Measurements from ENCODE around the gene NRAS.

Gene NRAS

DNA sequence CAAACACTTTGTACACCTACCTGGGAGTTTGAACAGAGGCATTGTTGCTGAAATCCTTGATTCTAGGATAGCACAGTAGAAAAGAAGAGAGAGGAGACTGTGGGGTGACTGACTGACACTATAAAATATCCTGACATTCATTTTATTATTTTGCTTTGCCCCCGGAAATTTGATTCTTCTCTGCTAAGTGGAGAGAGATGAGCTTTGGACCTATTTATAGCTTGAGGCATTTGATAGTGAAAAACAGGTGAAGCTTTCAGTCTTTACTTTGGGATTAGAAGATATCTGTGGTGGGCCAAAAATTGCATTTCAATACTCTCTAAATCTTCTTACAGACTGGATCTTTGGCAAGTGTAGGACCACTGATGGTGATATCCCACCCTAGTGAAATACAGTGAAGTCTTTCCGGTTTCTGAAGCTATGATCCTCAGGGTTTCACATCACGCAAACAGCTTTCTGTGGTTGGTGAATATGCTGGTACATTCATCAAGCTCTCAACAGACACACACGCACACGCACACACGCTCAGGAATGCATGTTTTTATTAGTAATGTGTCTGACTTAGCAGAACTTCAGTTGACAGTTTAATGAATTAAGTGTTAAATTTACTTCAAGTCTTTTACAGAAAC lies 21.0 kb downstream of the NRAS start, which contains the start of gene AMPD1:
TSS of gene AMPD1 (minus strand) at position 117 of the 629 bp plus-strand sequence. CDS start at position 42, 75 bp downstream.
- TF ChIP-seq, protein P1, sequence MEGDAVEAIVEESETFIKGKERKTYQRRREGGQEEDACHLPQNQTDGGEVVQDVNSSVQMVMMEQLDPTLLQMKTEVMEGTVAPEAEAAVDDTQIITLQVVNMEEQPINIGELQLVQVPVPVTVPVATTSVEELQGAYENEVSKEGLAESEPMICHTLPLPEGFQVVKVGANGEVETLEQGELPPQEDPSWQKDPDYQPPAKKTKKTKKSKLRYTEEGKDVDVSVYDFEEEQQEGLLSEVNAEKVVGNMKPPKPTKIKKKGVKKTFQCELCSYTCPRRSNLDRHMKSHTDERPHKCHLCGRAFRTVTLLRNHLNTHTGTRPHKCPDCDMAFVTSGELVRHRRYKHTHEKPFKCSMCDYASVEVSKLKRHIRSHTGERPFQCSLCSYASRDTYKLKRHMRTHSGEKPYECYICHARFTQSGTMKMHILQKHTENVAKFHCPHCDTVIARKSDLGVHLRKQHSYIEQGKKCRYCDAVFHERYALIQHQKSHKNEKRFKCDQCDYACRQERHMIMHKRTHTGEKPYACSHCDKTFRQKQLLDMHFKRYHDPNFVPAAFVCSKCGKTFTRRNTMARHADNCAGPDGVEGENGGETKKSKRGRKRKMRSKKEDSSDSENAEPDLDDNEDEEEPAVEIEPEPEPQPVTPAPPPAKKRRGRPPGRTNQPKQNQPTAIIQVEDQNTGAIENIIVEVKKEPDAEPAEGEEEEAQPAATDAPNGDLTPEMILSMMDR (IDR thresholded peaks at IDR 0.05; ENCODE audit: extremely low read depth, missing control alignments) = no peak
- DNase-seq (ENCODE audit: low spot score) = no peak

DNA sequence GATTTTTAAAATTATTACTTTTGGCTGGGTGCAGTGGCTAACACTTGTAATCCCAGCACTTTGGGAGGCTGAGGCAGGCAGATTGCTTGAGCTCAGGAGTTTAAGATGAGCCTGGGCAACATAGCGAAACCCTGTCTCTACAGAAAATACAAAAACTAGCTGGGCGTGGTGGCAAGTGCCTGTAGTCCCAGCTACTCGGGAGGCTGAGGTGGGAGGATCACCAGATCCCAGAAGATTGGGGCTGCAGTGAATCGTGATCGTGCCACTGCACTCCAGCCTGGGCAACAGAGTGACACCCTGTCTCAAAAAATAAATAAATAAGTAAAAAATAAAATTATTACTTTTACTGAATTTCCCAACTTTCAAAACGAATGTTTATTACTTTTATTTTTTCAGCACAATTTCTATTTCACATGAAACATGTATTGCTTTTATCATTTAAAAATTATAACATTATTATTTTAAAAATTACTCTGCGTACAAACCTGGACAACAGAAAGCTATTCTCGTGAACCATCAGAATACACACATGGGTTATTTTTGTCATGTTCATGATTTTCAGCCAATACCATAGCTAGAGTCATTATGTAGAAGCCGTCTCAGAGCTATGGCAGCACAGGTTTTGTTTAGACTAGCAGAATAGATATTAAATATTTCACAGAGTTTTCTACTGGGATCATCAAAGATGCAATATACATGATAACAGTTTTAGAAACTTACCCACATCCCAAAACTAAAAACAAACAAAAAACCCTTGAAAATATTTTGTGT lies 21.8 kb downstream of the NRAS start:
- TF ChIP-seq, protein P1 (IDR thresholded peaks at IDR 0.05; ENCODE audit: extremely low read depth, missing control alignments) = no peak
- no peak for DNase-seq (ENCODE audit: low spot score)

DNA sequence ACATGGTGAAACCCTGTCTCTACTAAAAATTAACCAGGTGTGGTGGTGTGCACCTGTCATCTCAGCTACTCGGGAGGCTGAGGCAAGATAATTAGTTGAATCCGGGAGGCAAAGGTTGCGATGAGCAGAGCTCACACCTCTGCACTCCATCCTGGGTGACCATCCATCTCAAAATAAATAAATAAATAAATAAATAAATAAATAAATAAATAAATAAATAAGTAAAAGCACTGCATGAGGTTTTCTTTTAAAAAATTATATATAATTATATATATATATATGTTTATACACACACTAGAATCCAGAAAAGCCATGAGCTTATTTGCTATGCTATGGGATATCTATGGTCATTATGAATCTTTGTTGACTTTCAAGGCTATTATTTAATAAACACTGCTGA lies 23.6 kb downstream of the NRAS start:
- TF ChIP-seq, protein P1 (IDR thresholded peaks at IDR 0.05; ENCODE audit: extremely low read depth, missing control alignments) = no peak
- DNase-seq (ENCODE audit: low spot score) = no peak

DNA sequence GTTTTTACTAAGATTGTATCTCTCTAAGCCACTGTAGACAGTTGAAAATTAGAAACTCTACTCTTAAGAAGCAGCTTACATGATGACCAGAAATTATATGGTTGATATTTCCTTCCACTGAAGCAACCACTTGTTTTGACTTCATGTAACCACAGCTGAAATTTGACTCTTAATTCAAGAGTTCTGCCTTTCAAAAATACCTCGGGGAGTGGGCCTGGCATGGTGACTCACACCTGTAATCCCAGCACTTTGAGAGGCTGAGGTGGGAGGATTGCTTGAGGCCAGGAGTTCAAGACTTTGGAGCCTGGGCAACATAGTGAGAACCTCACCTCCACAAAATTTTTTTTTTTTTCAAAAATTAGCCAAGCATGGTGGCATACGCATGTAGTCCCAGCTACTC lies 25.5 kb downstream of the NRAS start:
- TF ChIP-seq, protein P1 (IDR thresholded peaks at IDR 0.05; ENCODE audit: extremely low read depth, missing control alignments) = no peak
- no peak for DNase-seq (ENCODE audit: low spot score)

DNA sequence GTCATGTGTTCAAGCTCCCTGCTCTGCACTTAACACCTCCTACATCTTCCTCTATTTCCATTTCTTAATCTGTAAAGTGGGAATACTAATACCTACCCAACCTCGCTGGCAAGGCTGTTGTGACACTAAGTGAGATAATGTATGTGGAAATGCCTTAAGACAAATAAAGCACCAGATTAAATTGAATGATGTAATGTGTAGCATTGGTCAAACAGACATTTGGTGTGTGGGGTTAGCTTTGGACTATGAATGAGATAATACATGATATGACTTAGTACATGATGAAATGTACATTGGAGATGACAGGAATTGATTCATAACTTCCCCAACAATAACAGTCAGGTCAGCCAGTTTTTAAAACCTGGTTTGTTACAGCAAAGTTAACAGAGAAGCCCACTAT lies 26.4 kb downstream of the NRAS start:
- no peak for DNase-seq (ENCODE audit: low spot score)

DNA sequence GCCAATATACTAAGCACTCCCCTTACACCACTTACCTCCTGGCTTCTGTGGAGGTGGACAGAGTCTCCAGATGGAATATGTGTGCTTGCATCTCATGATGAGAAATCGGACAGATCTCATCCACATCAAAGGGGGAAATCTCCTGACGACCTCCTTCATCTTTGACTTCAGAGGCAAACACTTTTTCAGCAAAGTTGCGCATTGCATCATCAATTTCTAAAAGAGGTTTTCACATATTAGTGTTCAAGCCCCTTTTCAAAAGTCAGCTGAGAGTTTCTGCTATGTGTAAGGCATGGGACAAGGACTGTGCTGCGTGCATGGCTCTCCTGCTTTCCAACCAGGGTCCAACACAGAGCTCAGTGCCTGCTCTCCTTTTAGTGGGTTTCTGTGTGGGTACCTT lies 28.0 kb downstream of the NRAS start:
- DNase-seq (ENCODE audit: low spot score) = no peak
- TF ChIP-seq, protein P1 (IDR thresholded peaks at IDR 0.05; ENCODE audit: extremely low read depth, missing control alignments) = no peak

More for the DNA sequence above, 26.4 kb downstream of the NRAS start:
- TF ChIP-seq, protein P1 (IDR thresholded peaks at IDR 0.05; ENCODE audit: extremely low read depth, missing control alignments) = no peak

DNA sequence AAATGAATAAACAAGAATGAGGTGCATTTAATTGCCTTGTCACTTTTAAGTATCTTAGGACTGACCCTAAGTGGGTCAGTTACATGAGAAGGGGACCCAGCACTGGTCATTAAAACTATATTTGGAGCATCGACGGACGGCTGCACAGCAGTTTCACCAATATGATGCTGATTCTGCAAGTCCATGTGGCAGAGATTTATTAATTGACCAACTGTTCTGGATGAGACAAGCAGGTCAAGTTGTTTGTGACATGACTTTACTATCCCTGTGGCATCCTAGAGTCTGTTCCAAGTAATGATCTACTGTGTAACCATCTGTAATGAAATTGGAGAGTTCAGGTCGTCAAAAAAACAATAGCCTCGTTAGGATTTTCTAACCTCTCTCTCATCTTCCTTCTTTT lies 30.7 kb downstream of the NRAS start:
- TF ChIP-seq, protein P1 (IDR thresholded peaks at IDR 0.05; ENCODE audit: extremely low read depth, missing control alignments) = no peak
- no peak for DNase-seq (ENCODE audit: low spot score)

All from GM20000 (cell line).